ENCODE data around the gene MRAP2. TPM values are rescaled to one million over a fixed set of nuclear protein-coding genes. Genes with fewer than 3 reads are reported as not detected.

Gene MRAP2
- total RNA-seq, 2 donors from 2014 or later: 10.6 to 11.5 TPM

GRCh38 chr6:83998021-83998584 is 35.5 kb upstream of the MRAP2 start:
- Histone ChIP-seq H3K27me3 (replicated peaks; ENCODE audit: insufficient read depth) (no peaks in the 10 kb centered on the region), H3K9me3 (no peaks in the 10 kb centered on the region), H3K4me3 (no peak overlapping the region), H3K27ac (no peak overlapping the region), H3K4me1 (replicated peaks) (no peaks in the 10 kb centered on the region), H3K36me3 (no peaks in the 10 kb centered on the region)
- intact Hi-C loops (cut with DNase I): no loop called here
- TF ChIP-seq CTCF (IDR thresholded peaks at IDR 0.05): no peak
- no peak for TF ChIP-seq POLR2AphosphoS5 (IDR thresholded peaks at IDR 0.05)
- TF ChIP-seq POLR2A (IDR thresholded peaks at IDR 0.05): no peak
- DNase-seq (ENCODE audit: low spot score): no peak

GRCh38 chr6:84001119-84001518 is 32.5 kb upstream of the MRAP2 start:
- no peak for TF ChIP-seq POLR2A (IDR thresholded peaks at IDR 0.05)
- TF ChIP-seq POLR2AphosphoS5 (IDR thresholded peaks at IDR 0.05): no peak
- no peak for TF ChIP-seq CTCF (IDR thresholded peaks at IDR 0.05)
- no peaks in the 10 kb centered on the region for H3K27me3 ChIP-seq (replicated peaks; ENCODE audit: insufficient read depth)
- H3K36me3 ChIP-seq: no peaks in the 10 kb centered on the region
- no peaks in the 10 kb centered on the region for H3K9me3 ChIP-seq
- intact Hi-C loops (cut with DNase I): no loop called here
- H3K4me1 ChIP-seq (replicated peaks): no peaks in the 10 kb centered on the region
- H3K27ac ChIP-seq: no peak overlapping the region
- H3K4me3 ChIP-seq: no peak overlapping the region
- WGBS: 57% methylated on average over 3 of the region's 3 CpGs
- DNase-seq (ENCODE audit: low spot score): no peak

- TF ChIP-seq CTCF (IDR thresholded peaks at IDR 0.05): no peak
- no peak for TF ChIP-seq POLR2A (IDR thresholded peaks at IDR 0.05)
- TF ChIP-seq POLR2AphosphoS5 (IDR thresholded peaks at IDR 0.05): no peak
- intact Hi-C loops (cut with DNase I): no loop called here
- Histone ChIP-seq H3K27me3 (replicated peaks; ENCODE audit: insufficient read depth) (no peaks in the 10 kb centered on the region), H3K4me3 (no peak overlapping the region), H3K27ac (no peak overlapping the region), H3K36me3 (no peaks in the 10 kb centered on the region), H3K4me1 (replicated peaks) (no peaks in the 10 kb centered on the region), H3K9me3 (no peaks in the 10 kb centered on the region)
- 82% methylated on average over 2 of the region's 2 CpGs for WGBS
- DNase-seq (ENCODE audit: low spot score): no peak
Observed at GRCh38 chr6:84002226-84002625, 31.3 kb upstream of the MRAP2 start.

GRCh38 chr6:84003131-84003530 is 30.4 kb upstream of the MRAP2 start:
- WGBS: 30% methylated on average over 1 of the region's 1 CpG
- intact Hi-C loops (cut with DNase I): no loop called here

More at GRCh38 chr6:84003131-84003530, 30.4 kb upstream of the MRAP2 start:
- no peaks in the 10 kb centered on the region for H3K4me1 ChIP-seq (replicated peaks)
- no peak overlapping the region for H3K27ac ChIP-seq
- no peaks in the 10 kb centered on the region for H3K9me3 ChIP-seq
- no peaks in the 10 kb centered on the region for H3K27me3 ChIP-seq (replicated peaks; ENCODE audit: insufficient read depth)
- DNase-seq (ENCODE audit: low spot score): no peak
- TF ChIP-seq POLR2A (IDR thresholded peaks at IDR 0.05): no peak
- no peak for TF ChIP-seq POLR2AphosphoS5 (IDR thresholded peaks at IDR 0.05)
- no peak for TF ChIP-seq CTCF (IDR thresholded peaks at IDR 0.05)
- no peaks in the 10 kb centered on the region for H3K36me3 ChIP-seq
- no peak overlapping the region for H3K4me3 ChIP-seq
